GM10266 (cell line): ENCODE data around the gene CAD.
A peak's percentile ranks its signal among the peaks of the same experiment; 100 is the strongest.

ENCODE experiments used
- DNase-seq: peaks from one replicate; pipeline ENCODE4 v3.0.0; 2012; ENCODE audit errors: extremely low spot score
- TF ChIP-seq, protein P1 (sequence below): IDR thresholded peaks from 2 replicates; pipeline ENCODE4 v1.5.1; 2012; ENCODE audit warnings: mild to moderate bottlenecking, low read depth; ENCODE audit not compliant: control insufficient read depth, insufficient read depth; ENCODE audit errors: missing control alignments

The CAD gene

DNA sequence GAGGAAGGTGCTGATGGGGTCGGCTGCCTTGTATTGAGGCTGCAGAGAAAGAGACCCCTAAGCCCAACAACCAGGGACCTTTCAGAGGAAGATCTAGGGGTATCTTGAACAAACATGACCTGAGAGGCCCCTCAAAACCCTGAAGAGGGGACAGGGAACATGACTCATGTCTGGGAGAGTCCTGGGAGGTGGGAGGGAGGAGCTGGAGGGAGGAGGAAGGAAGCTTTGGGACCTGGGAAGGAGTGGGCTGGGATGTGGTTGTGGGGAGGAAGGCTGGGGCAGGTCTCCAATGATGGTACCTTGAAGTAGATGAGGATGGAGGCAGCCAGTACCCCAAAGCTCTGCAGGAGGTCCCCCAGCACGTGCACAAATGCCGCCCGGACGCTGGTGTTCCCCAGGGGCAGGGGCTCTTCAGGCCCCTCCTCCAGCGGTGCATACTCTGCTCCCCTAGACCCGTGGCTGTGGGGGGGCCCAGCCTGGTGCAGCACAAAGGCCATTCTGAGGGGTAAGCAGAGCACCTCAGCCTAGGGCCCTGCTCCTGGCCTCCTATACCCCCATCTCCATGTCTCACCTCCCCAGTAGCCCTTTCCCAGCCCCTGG, 39.8 kb downstream of the CAD start:
- no peak for DNase-seq
- TF ChIP-seq, protein P1, sequence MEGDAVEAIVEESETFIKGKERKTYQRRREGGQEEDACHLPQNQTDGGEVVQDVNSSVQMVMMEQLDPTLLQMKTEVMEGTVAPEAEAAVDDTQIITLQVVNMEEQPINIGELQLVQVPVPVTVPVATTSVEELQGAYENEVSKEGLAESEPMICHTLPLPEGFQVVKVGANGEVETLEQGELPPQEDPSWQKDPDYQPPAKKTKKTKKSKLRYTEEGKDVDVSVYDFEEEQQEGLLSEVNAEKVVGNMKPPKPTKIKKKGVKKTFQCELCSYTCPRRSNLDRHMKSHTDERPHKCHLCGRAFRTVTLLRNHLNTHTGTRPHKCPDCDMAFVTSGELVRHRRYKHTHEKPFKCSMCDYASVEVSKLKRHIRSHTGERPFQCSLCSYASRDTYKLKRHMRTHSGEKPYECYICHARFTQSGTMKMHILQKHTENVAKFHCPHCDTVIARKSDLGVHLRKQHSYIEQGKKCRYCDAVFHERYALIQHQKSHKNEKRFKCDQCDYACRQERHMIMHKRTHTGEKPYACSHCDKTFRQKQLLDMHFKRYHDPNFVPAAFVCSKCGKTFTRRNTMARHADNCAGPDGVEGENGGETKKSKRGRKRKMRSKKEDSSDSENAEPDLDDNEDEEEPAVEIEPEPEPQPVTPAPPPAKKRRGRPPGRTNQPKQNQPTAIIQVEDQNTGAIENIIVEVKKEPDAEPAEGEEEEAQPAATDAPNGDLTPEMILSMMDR: no peak

DNA sequence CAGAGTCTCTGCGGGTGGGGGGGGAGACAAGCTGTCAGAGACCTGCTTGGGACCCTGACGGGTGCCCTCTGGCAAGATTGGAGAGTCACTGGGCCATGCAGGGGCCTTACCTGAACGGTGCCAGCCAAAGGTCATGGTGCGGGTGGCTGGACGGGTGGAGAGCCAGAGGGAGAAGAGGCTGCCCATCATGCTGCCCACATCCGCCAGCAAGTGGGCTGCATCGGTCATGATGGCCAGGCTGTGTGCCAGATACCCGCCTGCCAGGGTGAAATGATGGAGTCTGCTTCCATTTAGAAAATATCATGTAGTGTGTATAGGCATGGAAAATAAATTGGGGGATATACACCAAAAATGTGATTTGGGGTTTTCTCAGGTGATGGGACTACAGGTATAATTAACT, 40.9 kb downstream of the CAD start:
- TF ChIP-seq, protein P1: no peak
- no peak for DNase-seq

DNA sequence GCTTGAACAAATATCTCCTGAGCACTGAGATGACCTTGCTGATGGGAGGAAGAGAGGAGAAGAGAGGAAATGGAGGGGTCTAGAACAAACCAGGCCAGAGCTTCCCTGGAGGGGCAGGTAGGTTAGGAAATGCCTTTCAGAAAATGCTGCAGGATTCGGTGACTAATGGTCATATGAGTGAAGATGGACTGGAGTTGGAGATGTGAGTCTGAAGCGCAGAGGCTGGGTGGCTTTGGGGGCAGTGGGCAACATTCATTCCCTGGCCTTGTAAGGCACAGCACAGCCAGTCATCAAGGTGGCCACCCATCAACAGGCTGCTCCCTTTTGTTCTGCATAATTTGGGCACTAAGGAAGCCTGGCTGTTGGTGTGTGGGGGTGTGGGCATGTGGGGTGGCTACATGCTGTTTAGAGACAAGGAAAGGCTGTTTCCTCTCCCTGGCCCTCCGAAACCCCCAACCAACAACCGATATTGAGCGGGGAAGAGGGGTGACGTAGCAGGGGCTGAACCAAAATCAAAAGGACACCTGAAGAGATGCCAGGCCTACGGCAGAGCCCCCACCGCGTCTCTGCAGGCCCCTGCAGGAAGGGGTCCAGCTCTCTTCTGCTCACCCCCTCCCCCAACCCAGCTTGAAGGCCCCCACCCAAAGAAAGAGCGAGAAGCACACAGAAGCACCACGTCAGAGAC, 44.2 kb downstream of the CAD start:
- TF ChIP-seq, protein P1: no peak

DNA sequence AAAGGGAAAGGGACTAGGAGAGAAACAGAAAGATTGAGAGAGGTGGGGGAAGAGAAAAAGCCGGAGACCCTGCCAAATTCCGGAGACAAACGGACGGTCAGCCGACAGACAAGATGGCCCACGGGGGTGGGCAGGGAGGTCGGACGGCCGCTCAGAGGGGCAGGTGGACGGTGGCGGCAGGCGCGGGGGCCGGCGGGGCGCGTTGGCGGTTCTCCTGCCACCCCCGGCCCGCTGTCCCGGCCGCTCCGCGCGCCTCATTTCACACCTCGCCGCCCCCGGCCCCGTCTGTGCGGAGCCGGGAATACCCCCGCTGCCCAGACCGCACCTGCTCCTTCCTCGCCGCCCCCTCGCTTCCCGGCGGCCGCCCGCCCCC, 44.7 kb downstream of the CAD start:
- no peak for DNase-seq
- TF ChIP-seq, protein P1: no peak

More for the DNA sequence above, 44.2 kb downstream of the CAD start:
- DNase-seq: no peak

DNA sequence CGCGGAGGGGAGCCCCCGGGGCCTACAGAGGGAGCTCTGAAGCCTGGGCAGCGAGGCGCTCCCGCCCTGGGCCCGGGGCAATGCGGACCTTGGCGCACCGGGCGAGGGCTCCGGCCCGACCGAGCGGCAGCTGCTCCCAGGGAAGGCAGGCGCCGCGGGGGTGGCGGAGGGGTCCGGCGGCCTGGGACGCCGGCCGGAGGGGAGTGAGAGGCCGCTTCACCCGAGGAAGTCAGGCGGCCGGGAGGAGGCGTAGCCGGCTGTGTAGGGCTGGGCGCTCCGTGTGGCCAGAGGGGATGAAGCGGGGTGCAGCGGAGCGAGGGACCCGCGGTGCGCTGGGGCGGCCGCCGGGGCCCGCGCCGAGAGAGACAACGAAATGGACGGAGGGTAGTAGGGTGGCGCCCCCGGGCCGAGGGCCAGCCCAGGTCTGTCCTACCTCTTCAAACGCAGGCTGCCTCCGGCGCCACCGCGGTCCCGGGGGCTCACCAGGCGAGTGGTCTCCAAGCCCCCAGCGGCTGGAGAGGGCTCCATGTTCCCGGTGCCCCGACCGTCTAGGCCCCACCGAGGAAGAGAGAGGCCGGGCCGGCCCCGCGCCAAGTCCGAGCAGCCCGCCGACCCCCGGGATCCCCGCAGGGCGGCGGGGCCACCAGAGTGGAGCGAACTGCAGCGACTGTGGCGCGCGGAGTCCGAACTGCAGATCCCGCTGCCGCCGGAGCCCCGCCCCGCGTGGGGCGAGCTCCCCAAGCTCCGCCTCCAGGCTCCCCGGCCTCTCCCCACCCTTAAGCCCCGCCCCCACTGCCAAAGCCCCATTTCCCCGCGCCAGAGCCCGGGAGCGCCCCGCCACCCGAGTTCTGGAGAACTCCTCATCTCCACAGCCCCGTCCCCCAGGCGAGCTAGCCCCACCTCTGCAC, 45.5 kb downstream of the CAD start, which contains the start of gene SLC30A3:
TSS of gene SLC30A3 (minus strand) at position 669 of the 908 bp plus-strand sequence. CDS start at position 528, 141 bp downstream.
- DNase-seq: peak; percentile 95
- TF ChIP-seq, protein P1: no peak

DNA sequence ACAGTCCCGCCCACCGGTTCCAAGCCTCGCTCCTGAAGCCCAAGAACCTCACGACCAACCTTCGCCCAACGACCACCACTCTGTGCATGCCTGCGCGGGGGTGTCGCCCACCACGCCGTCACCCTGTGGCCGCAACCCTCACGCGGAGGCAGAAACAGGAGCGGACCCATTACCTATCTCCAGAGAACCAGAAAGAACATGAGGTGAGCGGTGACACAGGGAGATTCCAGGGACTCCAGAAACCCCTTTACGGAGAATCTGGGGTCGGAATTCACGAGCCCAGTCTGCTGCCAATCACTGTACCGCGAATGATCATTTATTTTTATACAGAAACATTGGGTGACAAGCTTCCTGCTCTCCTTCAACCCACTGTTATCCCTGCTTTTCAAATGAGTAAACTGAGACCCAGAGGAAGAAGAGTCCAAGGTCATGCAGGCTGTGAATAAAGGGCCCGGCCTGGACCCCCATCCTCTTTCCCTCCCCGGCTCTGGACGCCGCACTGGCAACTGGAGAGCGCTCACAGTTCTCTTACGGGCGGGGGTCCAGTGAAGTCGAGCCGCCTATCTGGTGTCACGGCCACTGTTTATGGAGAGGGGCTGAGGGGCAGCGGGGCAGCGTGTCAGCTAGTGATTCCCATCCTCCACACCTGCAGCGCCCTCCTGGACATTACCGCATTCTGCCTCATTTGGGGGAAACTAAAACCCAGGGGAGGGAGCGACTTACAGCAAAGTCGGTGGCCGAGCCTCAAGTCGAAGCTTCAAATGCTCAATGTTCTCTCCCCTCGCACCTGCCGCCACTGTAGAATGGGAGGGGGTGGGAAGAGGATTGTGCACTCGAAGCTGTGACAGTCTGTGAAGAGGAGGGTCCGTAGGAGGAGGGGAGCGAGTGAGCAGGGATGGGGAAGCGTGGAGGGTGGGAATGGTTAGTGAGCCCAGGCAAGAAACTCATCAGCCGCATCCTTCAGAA, 46.4 kb downstream of the CAD start:
- DNase-seq: peak; percentile 62
- TF ChIP-seq, protein P1: no peak
